H9 (cell line): ENCODE measurements around the gene VDAC1. TPM values are rescaled to one million over a fixed set of nuclear protein-coding genes. Genes with fewer than 3 reads are reported as not detected.

Experiments used
- DNase-seq: peaks from one replicate; pipeline ENCODE4 v3.0.0-alpha.2; 2017
- H2AFZ ChIP-seq: one replicate; pipeline ENCODE4 v1.6.1; 2013; ENCODE audit warnings: mild to moderate bottlenecking, low read length, control low read depth, moderate library complexity
- H2AK5ac ChIP-seq: 2 replicates; pipeline ENCODE4 v1.6.1; 2013; ENCODE audit warnings: low read length, control low read depth, mixed read lengths; ENCODE audit not compliant: insufficient read length
- H2BK120ac ChIP-seq: one replicate; pipeline ENCODE4 v1.6.1; 2013; ENCODE audit warnings: low read depth, mild to moderate bottlenecking, low read length, control low read depth, inconsistent platforms; ENCODE audit not compliant: poor library complexity, severe bottlenecking
- H2BK12ac ChIP-seq: 2 replicates; pipeline ENCODE4 v1.6.1; 2013; ENCODE audit warnings: low read length, control low read depth, mixed read lengths, low read depth; ENCODE audit not compliant: insufficient read length
- H2BK15ac ChIP-seq: 2 replicates; pipeline ENCODE4 v1.6.1; 2013; ENCODE audit warnings: low read depth, low read length, control low read depth
- H2BK20ac ChIP-seq: one replicate; pipeline ENCODE4 v1.6.1; 2013; ENCODE audit warnings: low read depth, mild to moderate bottlenecking, low read length, control low read depth, inconsistent platforms; ENCODE audit not compliant: poor library complexity, severe bottlenecking
- H2BK5ac ChIP-seq: 2 replicates; pipeline ENCODE4 v1.6.1; 2013; ENCODE audit warnings: low read length, control low read depth, mixed read lengths; ENCODE audit not compliant: insufficient read length
- H3K14ac ChIP-seq: 2 replicates; pipeline ENCODE4 v1.6.1; 2013; ENCODE audit warnings: low read length, control low read depth; ENCODE audit not compliant: insufficient read depth
- H3K18ac ChIP-seq: 2 replicates; pipeline ENCODE4 v1.6.1; 2013; ENCODE audit warnings: low read depth, mild to moderate bottlenecking, mixed read lengths, low read length, control low read depth; ENCODE audit not compliant: insufficient read length
- H3K23ac ChIP-seq: 2 replicates; pipeline ENCODE4 v1.6.1; 2013; ENCODE audit warnings: low read length, control low read depth, mixed read lengths, low read depth; ENCODE audit not compliant: insufficient read length
- H3K23me2 ChIP-seq: 2 replicates; pipeline ENCODE4 v1.6.1; 2013; ENCODE audit warnings: low read depth, mild to moderate bottlenecking, mixed read lengths, low read length, control low read depth; ENCODE audit not compliant: insufficient read length, poor library complexity, severe bottlenecking
- H3K27ac ChIP-seq: 2 replicates; pipeline ENCODE4 v1.5.1; 2013; ENCODE audit warnings: low read length, control low read depth, mixed read lengths, low read depth; ENCODE audit not compliant: insufficient read length
- H3K27me3 ChIP-seq: 2 replicates; pipeline ENCODE4 v1.6.1; 2013; ENCODE audit warnings: low read length, control low read depth, inconsistent platforms; ENCODE audit not compliant: insufficient read depth
- H3K4ac ChIP-seq: 2 replicates; pipeline ENCODE4 v1.6.1; 2013; ENCODE audit warnings: low read depth, mild to moderate bottlenecking, control low read depth, inconsistent platforms, low read length, moderate library complexity
- H3K4me1 ChIP-seq: 2 replicates; pipeline ENCODE4 v1.6.1; 2013; ENCODE audit warnings: low read length, control low read depth, inconsistent platforms; ENCODE audit not compliant: insufficient read depth
- H3K4me2 ChIP-seq: 2 replicates; pipeline ENCODE4 v1.6.1; 2013; ENCODE audit warnings: low read length, control low read depth, mixed read lengths; ENCODE audit not compliant: insufficient read length, insufficient read depth
- H3K56ac ChIP-seq: 2 replicates; pipeline ENCODE4 v1.6.1; 2013; ENCODE audit warnings: low read depth, mild to moderate bottlenecking, mixed read lengths, low read length, control low read depth; ENCODE audit not compliant: insufficient read length
- H3K79me1 ChIP-seq: 2 replicates; pipeline ENCODE4 v1.6.1; 2013; ENCODE audit warnings: low read depth, mild to moderate bottlenecking, moderate library complexity, low read length, control low read depth, inconsistent platforms; ENCODE audit not compliant: insufficient read depth, poor library complexity, severe bottlenecking
- H3K79me2 ChIP-seq: 2 replicates; pipeline ENCODE4 v1.6.1; 2013; ENCODE audit warnings: low read length, control low read depth, inconsistent platforms; ENCODE audit not compliant: insufficient read depth
- H3K9ac ChIP-seq: 2 replicates; pipeline ENCODE4 v1.6.1; 2013; ENCODE audit warnings: low read length, control low read depth, mixed read lengths; ENCODE audit not compliant: insufficient read length; ENCODE audit errors: extremely low read depth
- H3K9me3 ChIP-seq: one replicate; pipeline ENCODE4 v1.6.1; 2013; ENCODE audit warnings: low read depth, low read length, inconsistent platforms; ENCODE audit not compliant: control insufficient read depth
- H3T11ph ChIP-seq: one replicate; pipeline ENCODE4 v1.6.1; 2013; ENCODE audit warnings: mild to moderate bottlenecking, low read length, control low read depth, inconsistent platforms
- H4K20me1 ChIP-seq: one replicate; pipeline ENCODE4 v1.6.1; 2013; ENCODE audit not compliant: control insufficient read depth, insufficient read length, insufficient read depth
- H4K5ac ChIP-seq: 2 replicates; pipeline ENCODE4 v1.6.1; 2013; ENCODE audit warnings: low read depth, mild to moderate bottlenecking, mixed read lengths, low read length, control low read depth; ENCODE audit not compliant: insufficient read length
- H4K8ac ChIP-seq: replicated peaks from 2 replicates; pipeline ENCODE4 v1.6.1; 2013; ENCODE audit warnings: low read length, control low read depth, mixed read lengths, low read depth; ENCODE audit not compliant: insufficient read length
- H4K91ac ChIP-seq: 2 replicates; pipeline ENCODE4 v1.6.1; 2013; ENCODE audit warnings: low read depth, mild to moderate bottlenecking, moderate library complexity, mixed read lengths, low read length, control low read depth; ENCODE audit not compliant: insufficient read length
- H3K27ac Mint-ChIP-seq, 3 experiments: 2 replicates in 2 of 3; 3 replicates in 1 of 3; pipeline ENCODE4 v1.8.0; 2020 to 2021; ENCODE audit warnings: mixed read lengths in 3 of 3, mild to moderate bottlenecking in 1 of 3, moderate library complexity in 1 of 3
- H3K27me3 Mint-ChIP-seq: 2 replicates; pipeline ENCODE4 v1.8.0; 2021; ENCODE audit warnings: low read depth, mild to moderate bottlenecking, moderate library complexity, mixed read lengths
- H3K36me3 Mint-ChIP-seq, 3 experiments: 2 replicates in 2 of 3; 3 replicates in 1 of 3; pipeline ENCODE4 v1.8.0; 2020 to 2021; ENCODE audit warnings: low read depth in 3 of 3, mixed read lengths in 3 of 3; ENCODE audit not compliant: insufficient read depth in 1 of 3
- H3K4me1 Mint-ChIP-seq, 2 experiments: 2 replicates each; pipeline ENCODE4 v1.8.0; 2020; ENCODE audit warnings: mixed read lengths in 2 of 2
- H3K4me3 Mint-ChIP-seq, 2 experiments: 2 replicates in 1 of 2; 3 replicates in 1 of 2; pipeline ENCODE4 v1.8.0; 2020 to 2021; ENCODE audit warnings: mild to moderate bottlenecking in 2 of 2, mixed read lengths in 2 of 2, moderate library complexity in 1 of 2
- H3K9me3 Mint-ChIP-seq, 2 experiments: 2 replicates in 1 of 2; 3 replicates in 1 of 2; pipeline ENCODE4 v1.8.0; 2020; ENCODE audit warnings: mild to moderate bottlenecking in 2 of 2, mixed read lengths in 2 of 2, moderate library complexity in 1 of 2
- CTCF ChIP-seq: fragments of 200-600 bp; sonication (generic); conservative IDR thresholded peaks from 3 replicates; pipeline ENCODE4 v1.8.0; 2021; ENCODE audit warnings: antibody characterized with exemption, mild to moderate bottlenecking
- WGBS: extraction: QIAGEN DNeasy Blood & Tissue Kit; methylation state at CpG from one replicate; pipeline ENCODE4 v1.1.7; 2013; ENCODE audit warnings: missing lambda C conversion rate, low lambda C conversion rate, mixed read lengths; ENCODE audit not compliant: insufficient read length; ENCODE audit errors: extremely low coverage; 5-methylcytosine and 5-hydroxymethylcytosine counted together
- total RNA-seq: library from RNA; stranded (reverse); gene quantifications from 2 replicates; pipeline ENCODE4 v1.2.1, GENCODE V29; 2021

VDAC1 gene
- total RNA-seq, 1 experiment from 2014 or later = 208 TPM

GRCh38 chr5:134003064-134003816, 1.5 kb downstream of the VDAC1 start:
- peak overlapping the region; percentile 84 for H3K9ac ChIP-seq
- H4K5ac ChIP-seq = no peak overlapping the region
- no peak for TF ChIP-seq CTCF
- no peak overlapping the region for H3K4ac ChIP-seq
- no peaks in the 10 kb centered on the region for H3K9me3 ChIP-seq
- no peak overlapping the region for H3T11ph ChIP-seq
- H4K91ac ChIP-seq = no peak overlapping the region
- Mint-ChIP-seq H3K36me3 (peaks cover 14 to 26% (median 17%) of the 10 kb centered on the region in 3 experiments; a peak in 6 of 7 replicates), H3K4me3 (peak overlapping the region; percentile 92 to 96), H3K9me3 (peaks cover 0 to 2% of the 10 kb centered on the region in 2 experiments; a peak in 1 of 5 replicates), H3K27ac (peak overlapping the region; percentile 55 to 97 (median 86); a peak in 4 of 7 replicates), H3K4me1 (peaks cover 50 to 54% of the 10 kb centered on the region in 2 experiments), H3K27me3 (peaks cover 2% of the 10 kb centered on the region; the same call in 1 of the 2 replicates)
- H2BK120ac ChIP-seq = no peak overlapping the region
- no peak overlapping the region for H3K56ac ChIP-seq
- WGBS = no CpG with 5 or more reads among the region's 11 CpGs
- no peaks in the 10 kb centered on the region for H4K20me1 ChIP-seq
- no peak overlapping the region for H3K18ac ChIP-seq
- H2BK5ac ChIP-seq = no peak overlapping the region
- DNase-seq = no peak
- H3K23ac ChIP-seq = no peak overlapping the region
- peaks cover 53% of the 10 kb centered on the region for H3K79me2 ChIP-seq
- H2BK12ac ChIP-seq = no peak overlapping the region
- H3K27me3 ChIP-seq = no peaks in the 10 kb centered on the region
- no peak overlapping the region for H4K8ac ChIP-seq
- H3K27ac ChIP-seq = no peak overlapping the region
- H2AK5ac ChIP-seq = no peak overlapping the region
- peaks cover 4% of the 10 kb centered on the region; the same call in 1 of the 2 replicates for H3K4me1 ChIP-seq
- H3K14ac ChIP-seq = no peak overlapping the region
- H2AFZ ChIP-seq = no peak overlapping the region
- H3K23me2 ChIP-seq = peaks cover 18% of the 10 kb centered on the region
- H2BK20ac ChIP-seq = no peak overlapping the region
- H2BK15ac ChIP-seq = no peak overlapping the region
- H3K79me1 ChIP-seq = peaks cover 6% of the 10 kb centered on the region
- peak overlapping the region; percentile 68 for H3K4me2 ChIP-seq
